ENCODE measurements around the gene EOMES.

EOMES gene

DNA sequence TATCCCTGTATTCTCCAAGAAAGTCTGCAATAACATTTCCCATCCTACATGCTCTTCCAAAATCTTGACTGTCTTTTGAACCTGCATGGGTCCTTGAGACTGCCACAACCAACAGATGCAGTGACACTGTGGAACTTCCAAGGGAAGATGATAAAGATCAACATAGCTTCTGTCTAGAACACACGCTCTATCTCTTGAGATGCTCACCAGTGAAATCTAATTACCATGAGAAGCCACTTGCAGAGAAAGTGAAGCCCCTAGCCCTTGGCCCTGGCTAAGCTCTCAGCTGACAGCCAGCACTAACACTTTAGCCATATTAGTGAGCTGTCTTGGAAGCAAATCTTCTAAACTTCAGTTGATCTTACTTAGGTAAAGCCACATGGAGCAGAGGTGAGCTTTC, 36.6 kb downstream of the EOMES start:
- no peak for DNase-seq (ENCODE audit: low spot score)
- TF ChIP-seq, protein P1, sequence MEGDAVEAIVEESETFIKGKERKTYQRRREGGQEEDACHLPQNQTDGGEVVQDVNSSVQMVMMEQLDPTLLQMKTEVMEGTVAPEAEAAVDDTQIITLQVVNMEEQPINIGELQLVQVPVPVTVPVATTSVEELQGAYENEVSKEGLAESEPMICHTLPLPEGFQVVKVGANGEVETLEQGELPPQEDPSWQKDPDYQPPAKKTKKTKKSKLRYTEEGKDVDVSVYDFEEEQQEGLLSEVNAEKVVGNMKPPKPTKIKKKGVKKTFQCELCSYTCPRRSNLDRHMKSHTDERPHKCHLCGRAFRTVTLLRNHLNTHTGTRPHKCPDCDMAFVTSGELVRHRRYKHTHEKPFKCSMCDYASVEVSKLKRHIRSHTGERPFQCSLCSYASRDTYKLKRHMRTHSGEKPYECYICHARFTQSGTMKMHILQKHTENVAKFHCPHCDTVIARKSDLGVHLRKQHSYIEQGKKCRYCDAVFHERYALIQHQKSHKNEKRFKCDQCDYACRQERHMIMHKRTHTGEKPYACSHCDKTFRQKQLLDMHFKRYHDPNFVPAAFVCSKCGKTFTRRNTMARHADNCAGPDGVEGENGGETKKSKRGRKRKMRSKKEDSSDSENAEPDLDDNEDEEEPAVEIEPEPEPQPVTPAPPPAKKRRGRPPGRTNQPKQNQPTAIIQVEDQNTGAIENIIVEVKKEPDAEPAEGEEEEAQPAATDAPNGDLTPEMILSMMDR (IDR thresholded peaks at IDR 0.05; ENCODE audit: borderline replicate concordance, control extremely low read depth, extremely low read depth, insufficient read depth, missing control alignments), result no peak
- in situ Hi-C loops (cut with MboI; ENCODE audit: low sequenced_read_pairs, unreplicated experiment), result loop anchor here (25.0 kb wide), 1 partner anchor 548 kb away; no protein-coding TSS in a partner anchor

DNA sequence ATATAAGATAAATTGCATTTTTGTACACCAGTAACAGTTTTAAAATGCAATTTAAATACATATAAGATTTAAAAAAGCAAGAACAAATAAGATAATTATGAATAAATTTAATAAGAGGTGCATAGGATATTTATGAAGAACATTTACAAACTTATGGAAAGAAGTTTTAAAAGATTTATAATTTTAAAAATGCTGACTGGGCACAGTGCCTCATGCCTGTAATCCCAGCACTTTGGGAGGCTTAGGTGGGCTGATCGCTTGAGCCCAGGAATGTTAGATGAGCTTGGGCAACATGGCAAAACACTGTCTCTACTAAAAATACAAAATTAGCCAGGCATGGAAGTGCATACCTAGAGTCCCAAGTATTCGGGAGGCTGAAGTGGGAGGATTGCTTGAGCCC, 37.8 kb downstream of the EOMES start:
- DNase-seq (ENCODE audit: low spot score), result no peak
- TF ChIP-seq, protein P1 (IDR thresholded peaks at IDR 0.05; ENCODE audit: borderline replicate concordance, control extremely low read depth, extremely low read depth, insufficient read depth, missing control alignments), result no peak
- in situ Hi-C loops (cut with MboI; ENCODE audit: low sequenced_read_pairs, unreplicated experiment), result loop anchor here (25.0 kb wide), 1 partner anchor 547 kb away; no protein-coding TSS in a partner anchor

DNA sequence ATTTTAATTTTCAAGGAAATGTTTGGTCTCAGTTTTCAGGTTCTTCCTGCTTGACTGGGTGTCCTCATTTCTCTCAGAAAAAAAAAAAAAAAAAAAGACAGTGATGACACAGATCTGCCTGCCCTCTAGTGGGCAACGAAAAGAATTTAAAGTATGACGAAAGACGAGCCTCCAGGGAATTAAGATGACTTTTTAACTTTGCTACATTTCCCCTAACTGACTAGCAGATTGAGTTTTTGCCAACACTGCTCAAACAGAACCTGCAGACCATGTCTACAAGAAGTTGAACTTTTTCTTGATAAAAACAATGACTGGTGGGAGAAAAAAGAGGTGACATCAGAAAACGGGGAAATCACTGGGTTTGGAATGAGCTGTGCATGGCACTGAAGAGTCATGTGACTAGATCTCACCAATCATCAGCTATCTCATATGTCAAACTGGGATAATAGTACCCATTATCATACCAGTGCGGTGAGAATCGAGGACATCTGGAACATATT, 40.8 kb downstream of the EOMES start:
- peak; percentile 68 for DNase-seq (ENCODE audit: low spot score)
- TF ChIP-seq, protein P1 (IDR thresholded peaks at IDR 0.05; ENCODE audit: borderline replicate concordance, control extremely low read depth, extremely low read depth, insufficient read depth, missing control alignments), result peak; percentile 24
- in situ Hi-C loops (cut with MboI; ENCODE audit: low sequenced_read_pairs, unreplicated experiment), result loop anchor here (25.0 kb wide), 1 partner anchor 544 kb away; no protein-coding TSS in a partner anchor

DNA sequence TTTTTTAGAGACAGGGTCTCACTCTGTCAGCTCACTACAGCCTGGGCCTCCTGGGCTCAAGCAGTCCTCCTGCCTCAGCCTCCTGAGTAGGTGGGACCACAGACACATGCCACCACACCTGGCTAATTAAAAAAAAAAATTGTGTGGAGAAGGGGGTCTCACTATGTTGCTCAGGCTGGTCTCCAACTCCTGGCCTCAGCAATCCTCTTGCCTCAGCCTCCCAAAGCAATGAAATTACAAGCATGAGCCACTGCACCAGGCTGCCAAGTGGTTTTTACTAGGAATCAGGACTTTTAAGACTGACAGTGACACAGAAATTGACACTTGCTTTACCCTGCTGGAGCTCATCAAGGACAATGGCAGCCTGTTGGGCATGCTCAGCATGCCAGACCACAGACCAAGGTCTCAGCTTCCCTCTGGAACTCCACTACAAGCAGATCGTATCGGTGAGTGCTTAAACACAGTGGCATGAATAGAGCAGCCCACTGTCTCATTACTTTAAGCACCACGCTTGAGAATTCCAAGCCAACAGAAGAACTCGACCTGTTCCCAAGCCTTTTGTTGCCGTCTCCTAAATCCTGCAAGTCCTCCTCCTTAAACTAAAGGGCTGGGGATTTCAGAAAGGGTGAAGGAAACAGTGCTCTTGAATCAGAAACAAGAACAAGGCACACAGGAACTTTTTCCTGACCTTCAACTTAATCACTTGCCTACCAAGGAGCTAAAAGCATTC, 41.4 kb downstream of the EOMES start:
- in situ Hi-C loops (cut with MboI; ENCODE audit: low sequenced_read_pairs, unreplicated experiment), result loop anchor here (25.0 kb wide), 1 partner anchor 543 kb away; no protein-coding TSS in a partner anchor
- TF ChIP-seq, protein P1 (IDR thresholded peaks at IDR 0.05; ENCODE audit: borderline replicate concordance, control extremely low read depth, extremely low read depth, insufficient read depth, missing control alignments), result no peak

DNA sequence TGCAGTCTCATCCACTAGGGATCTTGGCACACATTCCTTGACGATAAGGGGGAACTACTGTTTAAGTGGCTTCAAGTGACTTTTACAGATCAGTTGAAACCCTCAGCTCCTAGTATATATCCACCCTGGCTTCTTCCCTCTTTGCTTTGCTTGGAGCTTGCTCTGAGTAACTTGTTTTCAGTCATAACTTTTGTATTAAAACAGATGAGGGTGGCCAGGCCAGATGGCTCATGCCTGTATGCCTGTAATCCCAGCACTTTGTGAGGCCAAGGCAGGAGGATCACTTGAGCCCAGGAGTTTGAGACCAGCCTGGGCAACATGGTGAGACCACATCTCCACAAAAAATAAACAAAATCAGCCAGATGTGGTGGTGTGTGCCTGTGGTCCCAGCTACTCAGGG, 42.4 kb downstream of the EOMES start:
- TF ChIP-seq, protein P1 (IDR thresholded peaks at IDR 0.05; ENCODE audit: borderline replicate concordance, control extremely low read depth, extremely low read depth, insufficient read depth, missing control alignments), result no peak
- in situ Hi-C loops (cut with MboI; ENCODE audit: low sequenced_read_pairs, unreplicated experiment), result loop anchor here (10.0 to 25.0 kb wide), 2 partner anchors 375 to 542 kb away; no protein-coding TSS in a partner anchor
- DNase-seq (ENCODE audit: low spot score), result no peak

More for the DNA sequence above, 41.4 kb downstream of the EOMES start:
- no peak for DNase-seq (ENCODE audit: low spot score)

DNA sequence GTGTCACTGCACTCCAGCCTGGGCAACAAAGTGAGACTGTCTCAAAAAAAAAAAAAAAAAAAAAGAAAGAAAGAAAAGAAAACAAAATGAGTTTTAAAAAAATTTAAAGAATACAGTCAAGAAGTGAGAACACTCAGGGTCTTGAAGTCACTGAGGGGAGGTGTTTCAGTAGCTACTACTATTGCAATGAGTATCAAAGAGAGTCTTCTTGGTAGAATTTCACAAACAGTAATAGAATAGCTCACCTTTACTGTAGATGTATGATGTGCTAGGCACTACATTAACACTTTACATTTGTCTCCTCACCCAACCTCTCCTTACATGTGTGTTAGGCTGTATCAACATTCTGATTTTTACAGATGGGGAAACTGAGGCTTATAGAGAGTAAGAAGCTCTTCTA, 43.9 kb downstream of the EOMES start:
- DNase-seq (ENCODE audit: low spot score), result no peak
- TF ChIP-seq, protein P1 (IDR thresholded peaks at IDR 0.05; ENCODE audit: borderline replicate concordance, control extremely low read depth, extremely low read depth, insufficient read depth, missing control alignments), result no peak
- in situ Hi-C loops (cut with MboI; ENCODE audit: low sequenced_read_pairs, unreplicated experiment), result loop anchor here (10.0 to 25.0 kb wide), 2 partner anchors 373 to 541 kb away; no protein-coding TSS in a partner anchor
